ENCODE measurements around the gene GPC3. TPM values are rescaled to one million over a fixed set of nuclear protein-coding genes. Genes with fewer than 3 reads are reported as not detected.
"Not testable (repeated sequence)": the region's sequence is repeated elsewhere in the genome, so short reads cannot be mapped to it uniquely, and the experiment has no call there.

GPC3 gene
- polyA plus RNA-seq, 2 of the 4 experiments (the other 2 are of a cell fraction) = not detected

DNA sequence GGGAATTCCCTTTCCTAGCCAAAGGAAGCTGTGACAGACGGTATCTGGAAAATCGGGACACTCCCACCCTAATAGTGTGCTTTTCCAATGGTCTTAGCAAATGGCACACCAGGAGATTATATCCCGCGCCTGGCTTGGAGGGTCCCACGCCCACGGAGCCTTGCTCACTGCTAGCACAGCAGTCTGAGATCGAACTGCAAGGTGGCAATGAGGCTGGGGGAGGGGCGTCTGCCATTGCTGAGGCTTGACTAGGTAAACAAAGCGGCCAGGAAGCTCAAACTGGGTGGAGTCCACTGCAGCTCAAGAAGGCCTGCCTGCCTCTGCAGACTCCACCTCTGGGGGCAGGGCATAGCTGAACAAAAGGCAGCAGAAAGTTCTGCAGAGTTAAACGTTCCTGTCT lies 364.0 kb downstream of the GPC3 start:
- POLR2A ChIA-PET; DNase-seq (ENCODE audit: low read depth in 1 of 2, low spot score in 1 of 2); H3K9me3 ChIP-seq; H3K4me2 ChIP-seq; H3K4me1 ChIP-seq; FAIRE-seq; CTCF ChIA-PET; H3K4me3 ChIP-seq; ATAC-seq; H3K27ac ChIP-seq: not testable (repeated sequence)
- WGBS (ENCODE audit: missing lambda C conversion rate) = 4% methylated on average over 3 of the region's 10 CpGs

DNA sequence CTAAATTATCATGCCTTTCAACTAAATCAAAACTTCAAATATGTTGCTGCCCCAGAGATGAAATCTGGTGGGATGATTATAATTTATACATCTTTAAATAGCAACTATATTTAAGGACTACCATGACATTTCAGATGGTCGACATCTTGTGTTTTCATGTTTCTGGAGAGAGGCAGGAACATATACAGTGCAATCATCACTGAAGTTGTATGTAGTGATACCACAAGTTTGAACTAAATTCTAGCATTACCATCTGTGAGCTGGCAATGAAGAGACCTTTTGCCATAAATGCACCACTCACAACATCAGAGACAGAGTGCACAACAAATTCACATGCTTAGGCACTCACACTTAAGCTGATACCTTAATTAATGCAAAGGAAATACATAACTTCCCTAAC lies 373.7 kb downstream of the GPC3 start:
- H3K27ac ChIP-seq = no peak overlapping the region
- POLR2A ChIA-PET = no interaction called here
- no peaks in the 10 kb centered on the region for H3K9me3 ChIP-seq
- no peak overlapping the region for H3K4me2 ChIP-seq
- H3K4me1 ChIP-seq = no peaks in the 10 kb centered on the region
- TF ChIP-seq CHD4 (IDR thresholded peaks at IDR 0.05; ENCODE audit: borderline replicate concordance) (no peak), HOXB5 (CRISPR knock-in tag; IDR thresholded peaks at IDR 0.05) (no peak), RARB (CRISPR knock-in tag; IDR thresholded peaks at IDR 0.05) (no peak), RNF2 (IDR thresholded peaks at IDR 0.05; ENCODE audit: borderline replicate concordance, low read depth) (no peak), EHF (CRISPR knock-in tag; IDR thresholded peaks at IDR 0.05) (no peak), KDM5A (IDR thresholded peaks at IDR 0.05) (no peak), ZSCAN20 (CRISPR knock-in tag; IDR thresholded peaks at IDR 0.05) (no peak), ZC3H11A (IDR thresholded peaks at IDR 0.05) (no peak), HDAC2 (IDR thresholded peaks at IDR 0.05) (no peak), TFCP2L1 (CRISPR knock-in tag; IDR thresholded peaks at IDR 0.05) (no peak), FOXS1 (CRISPR knock-in tag; IDR thresholded peaks at IDR 0.05) (no peak), POLR2A (IDR thresholded peaks at IDR 0.05; ENCODE audit: low read length) (no peak), MAZ (IDR thresholded peaks at IDR 0.05; ENCODE audit: borderline replicate concordance, low read depth, low read length) (no peak), NFE2L2 (conservative IDR thresholded peaks at IDR 0.05; ENCODE audit: low read length) (no peak), CBX2 (IDR thresholded peaks at IDR 0.05; ENCODE audit: borderline replicate concordance, low read depth) (no peak)
- CTCF ChIA-PET = no interaction called here
- ATAC-seq (no peak), DNase-seq (ENCODE audit: low read depth in 1 of 2, low spot score in 1 of 2) (no peak), FAIRE-seq (no peak)
- no peak overlapping the region for H3K4me3 ChIP-seq
- 0% methylated on average over 1 of the region's 1 CpG for WGBS (ENCODE audit: missing lambda C conversion rate)

DNA sequence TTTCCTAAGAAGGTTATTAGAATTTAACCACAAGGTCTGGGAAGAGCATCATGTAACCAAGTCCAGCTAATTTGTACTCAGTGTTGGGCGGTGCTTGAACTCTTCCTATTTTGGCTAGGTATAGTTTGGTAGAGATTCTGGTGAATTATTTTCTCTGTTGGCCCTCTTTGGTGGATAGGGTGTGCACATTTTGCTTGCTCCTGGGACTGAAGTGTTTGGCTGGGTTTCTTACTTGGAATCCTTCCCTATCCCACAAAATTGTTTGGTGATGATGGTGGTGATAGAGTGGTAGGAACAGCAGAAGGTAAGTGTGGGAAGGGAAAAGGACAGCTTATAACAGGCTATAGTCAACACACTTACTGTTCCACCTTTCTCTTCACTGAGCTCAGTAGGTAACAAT lies 375.3 kb downstream of the GPC3 start:
- no peak for FAIRE-seq
- TF ChIP-seq FOSL2 (IDR thresholded peaks at IDR 0.05) (no peak), FOSL2 (CRISPR knock-in tag; IDR thresholded peaks at IDR 0.05) (no peak), EHF (CRISPR knock-in tag; IDR thresholded peaks at IDR 0.05) (no peak), RARB (CRISPR knock-in tag; IDR thresholded peaks at IDR 0.05) (no peak), KDM1A (IDR thresholded peaks at IDR 0.05; ENCODE audit: low read depth) (no peak)
- DNase-seq (ENCODE audit: low read depth in 1 of 2, low spot score in 1 of 2) = no peak
- POLR2A ChIA-PET = no interaction called here
- Histone ChIP-seq H3K4me2 (no peak overlapping the region), H3K4me3 (no peak overlapping the region), H3K9me3 (no peaks in the 10 kb centered on the region), H3K4me1 (no peaks in the 10 kb centered on the region), H3K27ac (no peak overlapping the region)
- WGBS (ENCODE audit: missing lambda C conversion rate) = 0% methylated on average over 1 of the region's 1 CpG
- no peak for ATAC-seq
- CTCF ChIA-PET = no interaction called here

DNA sequence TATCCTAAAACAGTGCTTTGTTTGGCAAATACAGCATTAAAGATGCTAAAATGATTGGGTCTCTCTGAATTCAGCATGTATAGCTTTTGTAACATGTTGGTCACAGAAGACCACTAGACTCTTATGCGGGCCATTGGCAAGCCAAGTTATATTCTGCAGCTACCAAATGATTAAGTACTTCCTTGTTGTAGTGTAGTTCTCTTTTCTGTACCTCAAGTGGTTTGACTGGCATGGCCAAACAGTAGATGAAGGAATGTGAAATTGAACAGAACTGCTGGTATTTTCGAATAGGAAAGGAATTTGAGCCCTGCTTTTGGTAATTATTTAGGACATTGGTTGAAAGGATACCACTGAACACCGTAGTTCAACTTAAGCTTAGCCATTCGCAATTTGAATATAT lies 376.2 kb downstream of the GPC3 start:
- ChIA-PET CTCF (interaction anchor here (0.6 to 1.4 kb wide), 2 partner anchors 17 to 53 kb away, joined by 3 read pairs; no protein-coding TSS in a partner anchor), POLR2A (no interaction called here)
- Histone ChIP-seq H3K4me2 (no peak overlapping the region), H3K9me3 (no peaks in the 10 kb centered on the region), H3K4me1 (no peaks in the 10 kb centered on the region), H3K27ac (no peak overlapping the region), H3K4me3 (no peak overlapping the region)
- DNase-seq (ENCODE audit: low read depth in 1 of 2, low spot score in 1 of 2) (no peak), ATAC-seq (no peak), FAIRE-seq (no peak)
- 0% methylated on average over 4 of the region's 4 CpGs for WGBS (ENCODE audit: missing lambda C conversion rate)
- TF ChIP-seq HOXB13 (CRISPR knock-in tag; IDR thresholded peaks at IDR 0.05; ENCODE audit: low read depth) (no peak), HOXA7 (CRISPR knock-in tag; IDR thresholded peaks at IDR 0.05) (no peak), GATA3 (IDR thresholded peaks at IDR 0.05; ENCODE audit: borderline replicate concordance) (no peak)

DNA sequence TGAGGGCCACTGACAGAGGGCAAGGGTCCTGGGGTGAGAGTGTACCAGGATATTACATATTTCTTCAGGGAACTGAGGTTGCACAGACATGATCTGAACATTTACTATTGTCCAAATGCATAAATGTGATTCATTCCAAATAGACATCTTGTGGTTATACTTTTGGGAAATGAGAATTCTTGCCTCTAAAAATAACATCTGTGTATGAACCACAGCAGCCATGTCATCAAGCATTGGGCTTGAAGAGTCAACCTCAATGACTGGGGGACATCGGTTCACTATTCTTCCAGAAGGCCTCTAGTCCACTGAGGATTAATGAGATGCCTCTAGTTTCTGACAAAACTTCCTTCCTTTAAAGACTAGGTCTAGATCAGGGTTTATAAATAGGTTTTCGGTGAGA lies 377.0 kb downstream of the GPC3 start:
- H3K27ac ChIP-seq = no peak overlapping the region
- no peak overlapping the region for H3K4me3 ChIP-seq
- DNase-seq (ENCODE audit: low read depth in 1 of 2, low spot score in 1 of 2) (no peak), FAIRE-seq (no peak), ATAC-seq (no peak)
- H3K9me3 ChIP-seq = no peaks in the 10 kb centered on the region
- H3K4me1 ChIP-seq = no peaks in the 10 kb centered on the region
- WGBS (ENCODE audit: missing lambda C conversion rate) = 11% methylated on average over 2 of the region's 2 CpGs
- H3K4me2 ChIP-seq = no peak overlapping the region
- ChIA-PET POLR2A (no interaction called here), CTCF (interaction anchor here (0.6 to 1.4 kb wide), 3 partner anchors 16 to 1767 kb away, joined by 3 read pairs; no protein-coding TSS in a partner anchor)
- TF ChIP-seq ESRRA (IDR thresholded peaks at IDR 0.05; ENCODE audit: borderline replicate concordance, low read length) (no peak), RARB (CRISPR knock-in tag; IDR thresholded peaks at IDR 0.05) (no peak), HOXB5 (CRISPR knock-in tag; IDR thresholded peaks at IDR 0.05) (no peak), FOXS1 (CRISPR knock-in tag; IDR thresholded peaks at IDR 0.05) (no peak), SREBF2 (IDR thresholded peaks at IDR 0.05) (no peak), POLR2AphosphoS2 (conservative IDR thresholded peaks at IDR 0.05; ENCODE audit: low read length) (no peak), RCOR1 (IDR thresholded peaks at IDR 0.05; ENCODE audit: low read depth, low read length) (no peak), ZNF302 (CRISPR knock-in tag; IDR thresholded peaks at IDR 0.05) (no peak), JUNB (IDR thresholded peaks at IDR 0.05) (no peak), HEYL (CRISPR knock-in tag; IDR thresholded peaks at IDR 0.05) (no peak), CEBPB (IDR thresholded peaks at IDR 0.05) (no peak), MYC (IDR thresholded peaks at IDR 0.05; ENCODE audit: borderline replicate concordance, low read length) (no peak), MAZ (IDR thresholded peaks at IDR 0.05; ENCODE audit: borderline replicate concordance, low read depth, low read length) (no peak)
- TF ChIP-seq, protein P1, sequence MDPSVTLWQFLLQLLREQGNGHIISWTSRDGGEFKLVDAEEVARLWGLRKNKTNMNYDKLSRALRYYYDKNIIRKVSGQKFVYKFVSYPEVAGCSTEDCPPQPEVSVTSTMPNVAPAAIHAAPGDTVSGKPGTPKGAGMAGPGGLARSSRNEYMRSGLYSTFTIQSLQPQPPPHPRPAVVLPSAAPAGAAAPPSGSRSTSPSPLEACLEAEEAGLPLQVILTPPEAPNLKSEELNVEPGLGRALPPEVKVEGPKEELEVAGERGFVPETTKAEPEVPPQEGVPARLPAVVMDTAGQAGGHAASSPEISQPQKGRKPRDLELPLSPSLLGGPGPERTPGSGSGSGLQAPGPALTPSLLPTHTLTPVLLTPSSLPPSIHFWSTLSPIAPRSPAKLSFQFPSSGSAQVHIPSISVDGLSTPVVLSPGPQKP (IDR thresholded peaks at IDR 0.05; ENCODE audit: low read depth, low read length) = no peak
